NCI-H2029 (cell line): ENCODE measurements around the gene PLXDC1.
A peak's percentile ranks its signal among the peaks of the same experiment; 100 is the strongest.
"Not testable (repeated sequence)": the region's sequence is repeated elsewhere in the genome, so short reads cannot be mapped to it uniquely, and the experiment has no call there.

Experiments used
- DNase-seq: peaks from one replicate; lab custom pipeline; 2025; lab: John Stamatoyannopoulos, UW

The PLXDC1 gene

DNA sequence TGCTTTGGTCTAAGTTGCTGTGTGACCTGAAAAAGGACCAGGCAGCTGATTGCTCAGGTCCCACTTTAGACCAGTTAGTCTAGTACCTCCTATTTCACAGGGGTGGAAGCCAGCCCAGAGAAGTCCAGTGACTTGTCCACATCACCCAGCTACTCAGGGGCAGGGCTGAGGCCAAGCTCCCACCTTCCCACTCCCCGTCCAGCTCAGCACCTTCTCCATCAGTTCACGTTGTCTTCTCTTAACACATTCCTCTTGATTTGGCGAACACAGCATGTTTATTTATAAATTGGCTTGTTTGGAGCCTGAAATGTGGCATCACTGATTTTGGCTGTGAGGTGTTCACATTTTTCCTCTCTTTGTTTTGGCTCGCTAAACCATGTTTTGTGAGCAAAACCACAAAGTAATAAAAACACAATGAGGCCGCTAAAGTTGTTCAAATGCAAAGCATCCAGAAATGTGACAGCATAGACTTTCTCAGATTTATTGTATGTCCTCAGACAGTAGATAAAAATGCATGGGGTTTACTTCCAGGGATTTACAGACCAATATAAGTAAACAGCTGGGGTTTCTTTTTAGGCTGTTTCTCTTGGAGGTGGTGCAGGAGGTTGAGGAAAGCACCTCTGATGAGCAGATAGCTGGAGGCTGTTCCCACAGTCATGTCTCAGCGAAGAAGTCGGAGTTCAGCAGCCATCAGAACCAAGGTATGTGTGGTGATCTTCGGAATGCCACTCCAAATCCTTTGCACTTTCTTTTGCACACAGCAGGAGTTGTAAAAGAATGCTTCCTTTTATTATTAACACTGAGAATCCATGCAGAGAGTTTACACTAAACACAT, 88.4 kb downstream of the PLXDC1 start:
- DNase-seq, result no peak

DNA sequence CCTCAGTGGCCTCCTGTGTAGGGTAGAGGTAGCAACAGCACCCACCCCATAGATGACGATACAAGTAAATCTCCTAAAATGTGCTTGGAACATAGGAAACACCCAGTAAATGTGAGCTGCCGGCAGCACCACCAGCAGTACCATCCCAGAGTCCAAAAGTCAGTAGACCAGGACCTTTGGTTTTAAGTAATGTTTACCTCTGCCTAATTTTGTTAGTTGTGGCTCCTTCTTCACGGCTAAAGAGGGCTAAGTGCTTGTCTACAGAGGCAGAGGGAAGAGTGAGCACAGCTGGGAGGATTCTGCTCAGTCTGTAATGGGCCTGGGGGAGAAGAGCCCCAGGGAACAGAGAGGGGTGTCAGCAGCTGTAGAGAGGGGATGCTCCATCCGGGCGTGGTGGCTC, 92.9 kb downstream of the PLXDC1 start:
- no peak for DNase-seq

DNA sequence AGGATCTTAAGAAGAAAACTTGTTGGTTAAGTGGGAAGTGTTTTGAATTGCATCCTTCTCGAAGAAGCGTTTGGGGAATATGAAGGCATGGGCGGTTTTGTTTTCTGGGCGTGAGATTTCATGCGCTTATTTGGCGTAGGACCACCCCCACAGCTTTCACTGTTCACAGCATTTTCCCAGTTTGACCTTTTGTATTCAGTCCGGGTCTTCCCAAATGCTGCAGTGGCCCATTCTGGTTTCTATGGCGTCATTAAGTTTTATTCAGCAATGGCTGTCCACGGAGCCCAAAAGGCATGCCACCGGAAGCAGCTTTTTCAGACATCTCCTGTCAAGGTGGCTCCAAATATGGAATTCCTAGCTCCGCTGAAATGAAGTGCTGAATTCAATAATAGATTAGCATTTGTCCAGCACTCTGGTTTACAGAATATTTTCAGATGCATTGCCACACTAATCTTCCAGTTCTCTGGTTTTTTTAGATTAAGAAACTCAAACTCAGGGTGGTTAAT, 93.7 kb downstream of the PLXDC1 start:
- DNase-seq, result no peak

DNA sequence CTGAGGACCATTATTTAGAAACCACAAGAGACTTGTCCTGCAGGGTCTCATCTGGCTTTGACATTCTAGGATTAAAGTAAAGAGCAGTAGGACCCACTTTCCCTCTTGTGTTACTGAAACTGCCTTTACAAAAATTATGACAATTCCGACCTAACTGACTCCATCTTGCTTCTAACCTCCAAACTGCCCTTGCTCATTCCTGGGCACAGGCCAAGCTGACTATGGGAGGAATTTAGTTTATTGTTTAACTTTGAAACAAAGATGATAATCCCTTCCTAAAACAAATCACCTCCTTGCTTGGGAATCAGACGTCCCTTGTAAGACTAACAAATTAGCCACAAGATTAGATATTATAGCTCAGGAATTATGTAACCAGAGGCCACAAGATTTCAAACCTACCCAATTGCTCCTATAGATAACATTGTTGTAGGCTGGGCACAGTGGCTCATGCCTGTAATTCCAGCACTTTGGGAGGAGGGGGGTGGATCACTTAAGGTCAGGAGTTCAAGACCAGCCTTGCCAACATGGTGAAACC, 97.3 kb downstream of the PLXDC1 start:
- DNase-seq, result no peak

DNA sequence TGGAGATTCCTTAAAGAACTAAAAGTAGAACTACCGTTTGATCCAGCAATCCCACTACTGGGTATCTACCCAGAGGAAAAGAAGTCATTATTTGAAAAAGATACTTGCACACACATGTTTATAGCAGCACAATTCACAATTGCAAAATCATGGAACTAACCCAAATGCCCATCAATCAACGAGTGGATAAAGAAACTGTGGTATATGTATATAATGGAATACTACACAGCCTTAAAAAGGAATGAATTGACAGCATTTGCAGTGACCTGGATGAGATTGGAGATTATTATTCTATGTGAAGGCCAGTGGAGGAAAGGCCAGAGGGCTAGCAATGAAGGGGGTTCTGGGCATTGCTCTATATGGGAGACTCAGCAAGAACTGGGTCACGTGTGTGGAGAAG, 99.0 kb downstream of the PLXDC1 start:
- DNase-seq, result not testable (repeated sequence)

DNA sequence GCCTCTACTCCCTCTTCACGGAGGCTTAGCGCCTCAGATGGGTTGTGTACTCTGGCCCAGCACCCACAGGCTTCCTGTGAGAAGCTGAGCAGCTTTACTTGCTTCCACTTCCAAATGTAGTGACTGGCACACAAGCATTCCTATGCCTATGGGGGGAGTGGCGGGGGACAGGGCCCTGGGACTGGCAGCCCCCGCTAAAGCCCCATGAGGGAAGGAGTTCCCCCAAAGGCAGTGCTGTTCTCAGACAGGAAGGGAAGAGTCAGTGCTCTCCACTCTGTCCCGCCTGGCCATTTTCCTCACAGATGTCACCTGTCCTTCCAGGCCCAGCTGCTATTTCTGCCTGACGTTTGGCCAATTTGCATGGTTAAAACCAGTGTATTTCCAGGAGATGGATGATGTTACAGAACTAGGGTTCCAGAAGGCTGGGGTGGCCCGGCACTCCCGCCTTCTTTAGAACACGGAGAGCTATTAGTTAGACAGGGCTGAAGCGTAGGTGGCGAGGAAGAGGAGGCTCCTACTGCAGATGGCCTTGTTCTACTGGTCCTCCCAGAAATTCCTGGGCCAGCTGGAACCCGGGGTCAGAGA, 100.3 kb downstream of the PLXDC1 start:
- DNase-seq, result no peak

DNA sequence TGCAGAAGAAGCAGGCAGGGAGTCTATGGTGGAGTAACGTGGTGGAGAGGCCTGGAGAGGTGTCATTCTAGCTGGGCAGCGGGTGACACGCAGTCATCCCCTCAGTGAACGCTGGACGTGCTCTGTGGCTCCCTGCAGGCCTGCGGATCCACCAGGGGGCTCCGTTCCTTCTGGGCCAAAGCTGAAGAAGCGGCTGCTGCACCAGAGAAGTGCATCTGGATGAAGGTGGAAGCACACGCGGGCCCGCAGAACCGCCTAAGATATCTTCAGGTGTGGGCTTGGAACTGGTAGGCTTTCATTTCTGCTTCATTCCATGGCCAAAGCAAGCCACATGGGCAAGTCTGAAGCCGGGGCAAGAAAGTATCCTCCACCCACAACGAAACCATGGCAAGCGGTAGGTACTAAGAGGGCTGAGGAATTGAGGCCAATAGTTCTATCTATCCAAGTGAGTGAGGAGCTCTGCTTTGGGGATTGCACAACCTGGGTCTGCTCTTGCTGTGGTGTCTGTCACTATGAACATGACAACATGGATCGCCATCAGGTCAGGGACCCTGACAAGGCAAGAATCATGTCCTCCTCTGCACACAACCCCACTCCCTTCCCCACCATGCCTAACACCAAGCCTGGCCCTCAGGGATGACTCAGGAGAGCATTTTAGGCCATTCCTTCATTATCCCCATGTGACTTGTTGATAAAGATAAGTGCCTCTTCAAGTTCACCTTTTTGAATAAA, 105.3 kb downstream of the PLXDC1 start:
- DNase-seq, result no peak

DNA sequence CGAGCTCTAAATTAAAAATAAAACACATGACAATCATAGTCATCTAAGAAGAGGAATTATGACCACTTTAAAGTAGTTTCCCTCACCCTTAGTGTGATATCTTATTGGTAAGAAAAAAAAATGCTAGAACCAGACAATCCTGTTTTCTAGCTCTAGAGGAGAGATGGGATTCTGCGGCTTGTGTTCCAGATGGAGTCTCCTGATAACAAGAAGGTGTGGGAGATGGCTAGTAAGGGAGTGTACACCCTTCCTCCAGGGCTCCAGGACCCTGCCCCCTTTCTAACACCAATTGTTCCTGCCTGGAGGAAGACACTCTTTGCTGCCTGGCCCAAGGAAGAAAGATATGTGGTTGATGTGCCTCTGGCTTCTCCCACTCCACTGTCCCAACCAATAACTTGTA, 115.4 kb downstream of the PLXDC1 start:
- no peak for DNase-seq

DNA sequence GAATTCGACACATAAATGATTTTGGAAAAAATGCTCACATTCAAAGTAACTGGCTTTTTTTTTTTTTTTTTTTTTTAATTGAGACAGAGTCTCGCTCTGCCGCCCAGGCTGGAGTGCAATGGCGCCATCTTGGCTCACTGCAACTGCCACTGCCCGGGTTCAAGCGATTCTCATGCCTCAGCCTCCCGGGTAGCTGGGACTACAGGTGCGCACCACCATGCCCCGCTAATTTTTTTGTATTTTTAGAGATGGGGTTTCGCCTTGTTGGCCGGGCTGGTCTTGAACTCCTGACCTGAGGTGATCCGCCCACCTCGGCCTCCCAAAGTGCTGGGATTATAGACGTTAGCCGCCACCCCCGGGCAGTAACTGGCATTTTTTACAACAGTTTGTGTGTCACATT, 115.9 kb downstream of the PLXDC1 start:
- DNase-seq, result not testable (repeated sequence)

DNA sequence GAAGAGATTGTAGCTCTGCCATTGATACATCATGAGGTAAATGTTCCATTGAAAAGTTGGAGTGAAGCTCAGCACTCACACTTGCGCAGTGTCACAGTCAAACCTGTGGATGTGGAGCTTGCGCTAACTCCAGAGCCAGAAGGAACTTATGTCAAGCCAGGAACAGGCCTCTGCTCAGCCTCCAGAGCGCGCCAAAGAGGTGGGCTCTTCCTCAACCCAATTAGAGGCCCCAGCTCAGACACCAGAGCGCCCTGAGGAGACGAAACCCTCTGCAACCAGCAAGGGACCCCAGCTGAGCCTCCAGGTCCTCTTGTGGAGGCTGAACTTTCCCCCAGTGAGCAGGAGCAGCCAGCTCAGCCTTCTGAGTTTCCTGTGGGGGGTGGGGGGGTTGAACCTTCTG, 122.7 kb downstream of the PLXDC1 start:
- no peak for DNase-seq

DNA sequence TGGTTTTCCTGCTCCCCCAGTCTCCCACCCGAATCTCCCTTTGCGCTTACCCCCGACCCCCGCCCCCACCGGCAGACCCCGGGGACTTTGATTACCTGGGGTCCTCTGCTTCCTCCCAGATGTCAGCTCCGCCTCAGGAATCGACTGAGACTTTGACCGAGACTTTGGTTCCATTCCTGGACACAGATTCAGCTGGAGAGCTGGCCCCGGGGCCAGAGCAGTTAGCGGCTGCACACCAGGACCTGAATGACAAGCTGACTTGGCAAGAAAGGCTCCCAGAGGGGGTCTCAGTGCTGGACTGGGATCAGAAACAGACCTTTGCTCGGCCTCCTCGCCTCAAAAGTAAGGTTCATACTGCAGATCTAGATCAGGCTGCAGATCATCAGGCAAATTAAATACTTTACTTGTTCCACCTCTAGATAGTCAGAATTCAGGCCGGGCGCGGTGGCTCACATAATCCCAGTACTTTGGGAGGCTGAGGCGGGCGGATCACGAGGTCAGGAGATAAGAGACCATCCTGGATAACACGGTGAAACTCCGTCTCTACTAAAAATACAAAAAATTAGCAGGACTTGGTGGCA, 123.9 kb downstream of the PLXDC1 start:
- DNase-seq, result no peak

DNA sequence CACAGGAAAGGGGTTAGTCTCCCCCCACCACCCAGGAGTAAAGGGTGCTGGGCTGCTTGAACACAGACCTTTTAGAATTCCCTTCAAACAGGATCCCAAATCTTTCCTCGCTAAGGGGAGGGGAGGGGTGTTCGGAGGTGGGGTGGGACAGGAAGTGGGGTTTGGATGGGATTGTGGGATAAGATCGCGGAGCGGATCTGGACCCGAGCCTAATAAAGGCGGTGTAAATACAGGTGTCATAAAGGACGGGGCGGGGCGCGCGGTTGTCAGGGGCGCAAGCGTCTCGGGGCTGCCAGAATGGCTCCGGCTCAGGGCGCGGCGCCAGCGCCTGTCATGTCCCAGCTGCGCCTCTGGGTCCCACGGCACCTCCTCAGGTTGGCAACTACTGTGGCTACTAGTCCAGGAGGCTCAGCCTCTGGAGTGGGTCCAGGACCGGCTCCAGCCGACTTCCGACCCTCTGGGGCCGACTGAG, 124.4 kb downstream of the PLXDC1 start:
- peak; percentile 74 for DNase-seq

DNA sequence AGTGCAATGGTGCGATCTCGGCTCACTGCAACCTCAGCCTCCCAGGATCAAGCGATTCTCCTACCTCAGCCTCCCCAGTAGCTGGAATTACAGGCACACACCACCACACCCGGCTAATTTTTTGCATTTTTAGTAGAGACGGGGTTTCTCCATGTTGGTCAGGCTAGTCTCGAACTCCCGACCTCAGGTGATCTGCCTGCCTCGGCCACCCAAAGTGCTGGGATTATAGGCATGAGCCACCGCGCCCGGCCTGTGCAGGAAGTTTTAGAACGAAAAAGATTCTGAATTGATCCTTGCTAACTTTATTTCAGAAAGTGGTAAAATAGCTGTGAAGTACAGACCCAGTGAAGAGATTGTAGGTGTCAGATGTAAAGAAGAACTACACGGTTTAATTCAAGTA, 125.1 kb downstream of the PLXDC1 start:
- DNase-seq, result not testable (repeated sequence)

DNA sequence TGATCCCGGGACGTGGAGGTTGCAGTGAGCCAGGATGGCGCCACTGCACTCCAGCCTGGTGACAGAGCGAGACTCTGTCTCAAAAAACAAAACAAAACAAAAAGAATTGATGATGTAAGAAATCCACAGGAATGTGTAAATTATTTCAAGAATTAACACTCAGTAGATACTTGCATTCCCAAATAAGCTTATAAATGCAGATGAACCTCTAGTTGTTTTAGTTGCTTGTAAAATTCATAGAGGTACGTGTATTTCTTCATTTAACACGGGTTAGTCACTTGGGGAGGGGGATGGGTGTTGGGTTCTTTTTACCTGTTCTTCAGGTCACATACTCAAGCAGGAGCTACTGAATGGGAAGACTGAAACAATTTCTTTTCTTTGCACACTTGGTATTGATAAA, 128.5 kb downstream of the PLXDC1 start:
- no peak for DNase-seq

DNA sequence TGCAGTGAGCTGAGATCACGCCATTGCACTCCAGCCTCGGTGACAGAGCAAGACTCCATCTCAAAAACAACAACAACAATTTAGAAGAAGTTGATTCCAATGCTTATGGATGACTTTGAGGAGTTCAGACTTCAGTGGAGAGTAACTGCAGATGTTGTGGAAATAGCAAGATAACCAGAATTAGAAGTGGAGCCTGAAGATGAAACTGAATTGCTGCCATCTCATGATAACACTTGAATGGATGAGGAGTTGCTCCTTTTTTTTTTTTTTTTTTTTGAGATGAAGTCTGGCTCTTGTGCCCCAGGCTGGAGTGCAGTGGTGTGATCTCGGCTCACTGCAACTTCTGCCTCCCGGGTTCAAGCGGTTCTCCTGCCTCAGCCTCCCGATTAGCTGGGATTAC, 131.4 kb downstream of the PLXDC1 start:
- not testable (repeated sequence) for DNase-seq

DNA sequence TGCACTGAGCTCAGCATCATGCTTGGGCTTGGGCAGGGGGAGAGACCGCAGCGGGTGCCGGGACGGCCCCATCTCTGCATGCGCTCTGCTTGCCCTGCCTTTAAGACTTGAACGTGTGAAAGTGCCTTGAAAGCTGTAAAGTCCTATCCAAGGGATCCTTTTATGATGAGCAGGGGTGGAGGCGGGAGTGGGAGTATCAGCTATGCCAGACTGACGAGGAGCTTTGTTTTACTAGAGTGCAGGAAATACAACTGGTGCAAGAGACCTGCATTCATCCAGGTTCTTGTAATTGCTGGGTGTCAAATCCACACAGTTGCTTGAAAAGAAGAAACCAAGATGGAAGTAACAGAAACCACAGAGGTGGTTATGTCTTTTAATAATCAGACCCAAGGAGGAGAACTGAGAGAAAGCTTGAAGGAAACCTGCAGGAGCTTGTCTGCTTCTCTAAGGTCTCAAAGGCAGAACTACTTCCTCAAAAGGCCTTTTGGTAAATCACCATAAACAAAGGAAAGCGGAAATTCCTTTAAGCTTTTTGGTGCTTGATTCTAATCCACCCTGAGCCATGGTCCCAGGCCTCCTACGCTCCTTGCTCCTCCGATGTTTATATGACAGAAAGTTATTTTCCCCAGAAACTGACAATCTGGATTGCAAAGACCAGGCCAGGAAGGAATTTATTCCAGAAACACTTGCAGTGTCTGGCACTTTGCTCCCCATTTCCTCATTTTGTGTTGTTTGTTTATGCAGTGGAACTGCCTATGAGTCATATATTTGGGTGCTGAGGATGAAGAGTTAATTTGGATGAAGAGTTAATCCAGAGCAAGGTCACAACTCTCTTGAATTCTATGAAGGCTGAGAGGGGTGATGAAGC, 132.9 kb downstream of the PLXDC1 start:
- DNase-seq, result no peak

DNA sequence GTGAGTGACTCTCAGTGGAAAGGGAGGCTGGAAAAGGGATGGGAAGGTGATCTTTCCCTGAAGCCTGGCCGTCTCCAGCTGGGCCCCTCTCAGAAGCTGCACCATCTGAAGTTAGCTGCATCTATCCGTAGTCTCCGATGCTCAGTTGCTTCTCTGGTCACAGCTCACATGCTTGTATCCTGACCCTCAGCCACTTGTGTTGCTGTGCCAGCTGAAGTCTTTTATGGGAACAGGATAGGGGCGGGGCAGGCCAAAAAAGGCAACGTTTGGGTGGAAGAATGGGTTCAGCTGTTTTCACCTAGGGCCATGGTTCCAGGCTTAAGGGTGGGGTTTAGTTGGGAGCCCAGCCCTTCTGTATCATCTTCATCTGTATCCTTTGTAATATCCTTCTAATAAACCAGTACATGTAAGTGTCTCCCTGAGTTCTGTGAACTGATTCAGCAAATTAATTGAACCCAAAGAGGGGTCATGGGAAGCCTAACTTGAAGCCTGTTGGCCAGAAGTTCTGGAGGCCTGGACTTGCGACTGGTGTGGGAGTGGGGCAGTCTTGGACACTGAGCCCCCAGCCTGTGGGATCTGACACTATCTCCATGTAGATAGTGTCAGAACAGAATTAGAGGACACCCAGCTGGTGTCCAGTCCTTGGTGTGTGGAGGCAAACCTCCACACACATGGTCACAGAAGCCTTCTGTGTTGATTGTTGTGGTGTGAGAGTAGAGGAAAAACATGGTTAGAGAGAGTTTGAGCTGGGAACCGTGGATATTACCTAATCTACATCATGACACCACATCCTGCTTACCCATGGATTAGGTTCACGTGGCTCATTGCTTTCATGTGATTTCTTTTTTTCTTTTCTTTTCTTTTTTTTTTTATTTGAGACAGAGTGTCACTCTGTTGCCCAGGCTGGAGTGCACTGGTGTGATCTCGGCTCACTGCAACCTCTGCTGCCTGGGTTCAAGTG, 135.0 kb downstream of the PLXDC1 start:
- DNase-seq, result no peak

DNA sequence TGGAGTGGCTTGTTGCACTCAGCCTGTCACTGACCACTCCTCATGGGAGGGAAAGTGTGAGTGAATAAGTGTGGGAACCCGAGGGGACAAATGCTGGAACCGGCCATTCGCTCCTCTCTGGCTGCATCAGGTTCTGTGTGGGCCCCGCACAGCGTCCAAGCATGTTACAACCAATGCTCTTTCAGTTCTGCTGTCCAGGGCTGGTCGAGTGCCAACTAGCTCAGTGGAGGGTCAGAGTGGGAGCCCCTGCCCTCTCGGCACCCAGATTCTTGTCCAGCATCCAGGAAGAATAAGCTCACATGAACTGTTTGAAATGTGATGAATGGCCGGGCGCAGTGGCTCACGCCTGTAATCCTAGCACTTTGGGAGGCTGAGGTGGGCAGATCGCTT, 135.9 kb downstream of the PLXDC1 start:
- DNase-seq, result no peak

DNA sequence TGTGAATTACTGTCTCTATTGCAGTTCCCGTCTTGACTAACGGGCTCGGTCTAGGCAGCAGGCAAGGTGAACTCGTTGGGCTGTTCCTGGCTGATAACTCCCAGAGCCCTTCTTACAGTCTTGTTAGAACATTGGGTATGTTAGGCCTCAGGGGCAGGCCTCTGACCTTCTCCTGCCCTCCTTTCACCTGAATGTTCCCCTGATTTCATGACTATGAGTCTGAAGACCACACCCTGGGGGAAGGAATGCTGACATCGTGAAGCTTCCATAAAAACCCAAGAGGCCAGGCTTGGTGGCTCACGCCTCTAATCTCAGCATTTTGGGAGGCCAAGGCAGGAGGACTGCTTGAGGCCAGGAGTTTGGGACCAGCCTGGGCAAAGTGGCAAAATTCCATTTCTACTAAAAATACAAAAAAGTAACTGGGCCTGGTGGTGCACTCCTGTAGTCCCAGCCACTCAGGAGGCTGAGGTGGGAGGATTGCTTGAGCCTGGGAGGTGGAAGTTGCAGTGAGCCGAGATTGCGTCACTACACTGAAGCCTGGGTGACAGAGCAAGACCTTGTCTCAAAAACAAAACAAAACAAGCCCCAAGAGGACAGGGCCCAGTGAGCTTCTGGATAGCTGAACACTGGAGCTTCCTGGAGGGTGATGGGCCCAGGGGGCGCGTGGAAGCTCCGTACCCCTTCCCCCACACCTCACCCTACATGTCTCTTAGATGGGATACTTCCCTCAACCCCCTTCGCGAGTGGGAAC, 136.5 kb downstream of the PLXDC1 start:
- no peak for DNase-seq
